HG03520 (cell line): ENCODE data around the gene PRKAA1.

Experiments
- ATAC-seq: cut with Tn5 transposase; IDR thresholded peaks from one replicate; pipeline ENCODE4 v1.9.1; 2021; ENCODE audit warnings: mild to moderate bottlenecking, moderate library complexity; ENCODE audit not compliant: unreplicated experiment

PRKAA1 gene

DNA sequence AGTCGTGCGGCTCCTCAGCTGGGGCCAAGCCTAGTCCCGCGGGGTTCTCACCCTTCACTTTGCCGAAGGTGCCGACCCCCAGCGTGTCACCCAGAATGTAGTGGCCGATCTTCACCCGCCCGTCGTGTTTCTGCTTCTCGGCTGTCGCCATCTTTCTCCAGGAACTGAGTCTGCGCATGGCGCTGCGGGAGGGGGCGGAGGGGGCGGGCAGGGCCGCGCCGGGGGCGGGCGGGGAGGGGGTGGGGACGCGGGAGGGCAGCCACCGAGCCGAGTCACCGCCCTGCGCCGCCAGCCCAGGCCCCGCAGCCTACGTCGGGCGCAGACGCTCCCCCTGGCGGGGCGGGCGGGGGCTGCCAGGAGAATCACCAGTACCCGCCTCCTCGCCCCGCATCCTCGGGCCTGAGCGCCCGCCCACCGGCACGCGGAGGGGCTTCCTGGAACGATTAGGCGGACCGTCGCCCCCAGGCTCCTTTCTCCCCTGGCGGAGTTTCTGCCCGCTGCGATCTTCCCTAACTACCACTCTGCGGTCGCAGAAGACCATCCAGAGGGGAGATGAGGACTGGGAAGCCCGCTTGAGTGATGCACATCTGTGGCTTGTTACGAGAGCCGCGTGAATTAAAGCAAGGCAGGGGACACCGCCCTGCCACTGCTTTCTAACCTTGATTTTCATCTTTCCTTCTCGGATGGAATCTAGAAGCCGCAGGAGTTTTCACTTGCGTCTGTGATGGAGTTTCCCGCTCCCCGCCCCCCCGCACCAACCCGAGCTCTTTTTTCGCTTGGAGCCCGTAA is at the start of gene PRKAA1:
Gene PRKAA1, minus strand, starts transcription at position 363 of the 789 bp plus-strand sequence. Its CDS starts 185 bp downstream, at position 178.
- peak; percentile 96 for ATAC-seq

DNA sequence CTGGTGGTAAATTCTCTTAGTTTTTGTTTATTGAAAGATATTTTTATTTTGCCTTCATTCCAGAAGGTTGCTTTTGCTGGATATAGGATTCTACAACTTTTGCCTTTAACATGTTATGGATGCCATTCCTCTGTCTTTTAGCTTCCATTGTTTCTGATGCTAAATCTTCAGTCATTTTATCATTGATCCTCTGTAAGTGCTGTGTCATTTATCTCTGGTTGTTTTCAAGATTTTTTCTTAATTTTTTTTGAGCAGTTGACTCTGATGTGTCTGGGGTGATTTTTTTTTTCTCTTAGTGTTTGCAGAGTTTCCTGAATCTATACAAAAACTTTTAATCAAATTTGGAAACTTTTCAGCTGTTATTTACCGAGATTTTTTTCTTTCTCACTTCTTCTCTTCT is 49.4 kb upstream of the PRKAA1 start:
- no peak for ATAC-seq

DNA sequence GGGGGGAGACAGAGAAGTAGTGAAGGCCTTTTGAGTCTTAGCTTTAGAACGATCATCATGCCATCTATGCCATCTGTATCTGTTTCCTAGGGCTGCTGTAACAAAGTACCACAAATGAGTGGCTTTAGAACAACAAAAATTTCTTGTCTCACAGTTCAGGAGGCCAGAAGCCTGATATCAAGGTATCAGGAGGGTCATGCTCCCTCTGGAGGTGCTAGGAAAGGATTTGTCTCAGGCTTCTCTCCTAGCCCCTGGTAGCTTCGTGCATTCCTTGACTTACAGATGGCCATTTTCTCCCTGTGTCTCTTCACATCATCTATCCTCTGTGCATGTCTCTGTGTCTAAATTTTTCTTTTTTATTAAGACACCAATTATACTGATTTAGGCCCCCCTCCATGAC is 48.2 kb upstream of the PRKAA1 start:
- no peak for ATAC-seq

DNA sequence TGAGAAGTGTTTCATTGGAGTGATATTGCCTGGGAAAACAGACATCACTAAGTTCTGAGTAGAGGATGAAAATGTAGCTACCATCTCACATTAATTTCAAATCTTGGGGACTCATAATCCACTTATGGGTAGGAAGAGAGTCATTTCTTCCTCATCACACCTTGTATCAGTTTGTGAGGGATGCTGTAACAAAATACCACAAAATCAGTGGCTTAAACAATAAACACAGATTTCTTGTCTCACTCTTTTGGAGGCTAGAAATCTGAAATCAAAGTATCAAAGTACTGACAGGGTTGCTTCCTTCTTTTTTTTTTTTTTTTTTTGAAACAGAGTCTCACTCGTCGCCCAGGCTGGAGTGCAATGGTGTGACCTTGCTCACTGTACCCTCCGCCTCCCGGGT is 46.4 kb upstream of the PRKAA1 start:
- no peak for ATAC-seq

DNA sequence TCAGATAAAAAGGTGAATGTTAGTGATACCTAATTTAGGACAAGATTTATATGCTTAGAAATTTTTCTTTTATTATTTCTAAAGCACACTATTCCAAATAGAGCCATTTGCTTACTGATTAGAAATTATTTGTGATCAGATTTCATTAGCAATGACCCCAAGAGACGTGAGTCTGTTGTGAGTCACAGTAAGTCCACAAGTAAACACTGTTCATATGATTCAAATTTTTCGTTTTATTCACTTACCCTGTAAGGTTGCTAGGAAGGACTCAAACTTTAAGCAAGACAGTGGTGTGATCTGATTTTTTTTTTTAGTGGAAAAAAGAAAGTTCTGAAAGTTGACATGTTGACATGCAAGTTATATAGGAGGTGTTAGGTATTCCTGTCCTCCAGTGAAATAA is 44.2 kb upstream of the PRKAA1 start:
- ATAC-seq, result no peak

DNA sequence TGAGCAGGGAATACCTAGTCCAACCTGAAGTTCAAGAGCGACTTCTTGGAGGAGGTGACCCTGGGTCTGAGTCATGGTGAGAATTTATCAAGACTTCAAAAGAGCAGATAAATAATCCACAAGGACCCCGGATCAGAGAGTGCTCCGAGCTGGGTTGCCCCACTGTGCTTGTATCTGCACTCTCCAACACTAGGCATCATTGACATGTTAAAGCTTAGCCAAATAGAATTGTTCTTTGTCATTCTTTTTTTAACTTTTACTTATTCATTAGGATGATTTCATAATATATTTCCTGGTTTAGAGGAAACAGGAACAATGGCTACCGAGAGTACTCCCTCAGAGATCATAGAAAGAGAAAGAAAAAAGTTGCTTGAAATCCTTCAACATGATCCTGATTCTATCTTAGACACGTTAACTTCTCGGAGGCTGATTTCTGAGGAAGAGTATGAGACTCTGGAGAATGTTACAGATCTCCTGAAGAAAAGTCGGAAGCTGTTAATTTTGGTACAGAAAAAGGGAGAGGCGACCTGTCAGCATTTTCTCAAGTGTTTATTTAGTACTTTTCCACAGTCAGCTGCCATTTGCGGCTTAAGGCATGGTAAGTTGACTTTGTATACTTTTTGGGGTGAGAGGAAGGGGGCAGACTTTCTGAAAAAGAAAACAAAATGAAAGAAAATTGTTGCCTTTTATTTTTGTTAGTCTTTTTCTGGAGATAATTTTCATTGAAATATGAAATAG is 43.1 kb upstream of the PRKAA1 start, which contains the start of gene CARD6:
Gene CARD6, plus strand, starts transcription at position 300 of the 738 bp plus-strand sequence. Its CDS starts 16 bp downstream, at position 316.
- peak; percentile 54 for ATAC-seq

DNA sequence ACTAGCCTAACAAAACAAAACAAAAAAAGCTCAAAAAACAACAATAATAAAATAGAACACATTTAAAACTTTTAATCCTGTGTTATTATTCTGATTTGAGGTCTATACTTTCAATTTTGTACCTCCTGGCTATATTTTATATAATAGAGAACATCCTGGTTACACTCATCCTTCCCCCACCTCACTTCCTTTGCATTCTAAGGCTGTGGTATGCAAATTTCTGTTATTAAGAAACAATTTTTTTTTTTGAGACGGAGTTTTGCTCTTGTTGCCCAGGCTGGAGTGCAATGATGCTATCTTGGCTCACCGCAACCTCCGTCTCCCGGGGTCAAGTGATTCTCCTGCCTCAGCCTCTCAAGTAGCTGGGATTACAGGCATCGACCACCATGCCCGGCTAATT is 39.9 kb upstream of the PRKAA1 start:
- ATAC-seq, result no peak

DNA sequence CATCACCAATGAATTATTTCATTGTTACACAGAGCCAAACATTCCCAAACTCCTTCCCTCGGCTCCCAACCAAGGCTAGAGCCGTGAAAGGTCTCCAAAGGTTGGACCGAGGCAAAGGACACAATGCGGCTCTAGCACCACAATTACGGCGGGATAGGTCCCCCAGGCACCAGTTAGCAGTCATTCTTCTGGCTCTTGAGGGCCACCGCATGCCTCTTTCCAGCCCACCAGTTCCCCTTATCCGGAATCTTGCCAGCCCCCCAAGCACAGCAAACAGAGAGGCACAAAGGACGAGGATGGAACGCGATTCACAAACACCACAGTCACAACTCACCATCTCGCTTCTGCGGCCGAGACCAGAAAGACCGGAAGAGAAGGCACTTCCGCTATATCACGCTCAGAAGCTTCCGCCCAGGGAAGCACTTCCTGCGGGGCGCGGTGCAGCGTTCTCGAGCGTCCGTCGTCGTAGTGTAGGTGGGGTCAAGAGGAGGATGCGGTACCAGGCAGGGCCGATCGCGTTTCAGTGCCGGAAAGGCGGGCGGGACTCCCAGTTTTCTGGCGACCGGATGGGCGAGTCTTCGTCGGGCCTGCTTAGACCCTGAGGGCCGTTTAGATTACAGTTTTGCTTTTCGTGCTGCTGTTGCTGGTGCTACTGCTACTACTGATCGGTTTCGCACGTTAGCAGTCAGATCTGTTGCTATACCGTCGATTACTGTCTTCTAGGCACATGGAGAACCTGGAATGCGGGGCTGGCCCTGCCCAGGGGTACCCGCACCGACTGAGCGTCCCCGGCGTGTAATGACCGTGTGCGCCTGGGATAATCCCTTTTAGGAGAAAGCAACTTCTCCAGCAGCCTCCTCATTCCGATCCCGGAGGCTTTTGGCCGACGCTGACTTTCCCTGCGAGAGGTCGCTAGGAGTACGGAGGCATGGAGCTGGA is 36.9 kb upstream of the PRKAA1 start, which contains the start of gene RPL37:
Gene RPL37, minus strand, starts transcription at position 374 of the 939 bp plus-strand sequence. Its CDS starts 37 bp downstream, at position 337.
- peak; percentile 98 for ATAC-seq

DNA sequence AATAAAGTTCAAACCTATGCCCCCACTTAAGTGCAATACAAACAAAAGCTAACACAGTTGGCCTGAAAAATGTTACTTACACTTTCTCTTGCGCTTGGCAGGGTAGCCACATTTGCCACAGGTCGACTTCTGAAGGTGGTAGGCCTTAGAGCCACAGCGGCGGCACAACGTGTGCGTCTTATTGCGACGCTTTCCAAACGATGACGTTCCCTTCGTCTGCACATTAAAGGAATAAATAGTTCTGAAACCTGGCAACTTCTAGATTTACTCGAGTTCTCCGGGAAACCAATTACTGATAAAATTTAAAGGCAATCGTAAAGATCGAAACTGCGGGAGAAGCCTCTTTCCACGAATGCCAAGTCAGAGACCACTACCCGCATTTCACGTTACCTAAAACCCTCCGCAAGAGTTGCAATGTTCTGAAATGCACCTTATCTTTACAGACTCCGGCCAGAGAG is 36.2 kb upstream of the PRKAA1 start:
- no peak for ATAC-seq

DNA sequence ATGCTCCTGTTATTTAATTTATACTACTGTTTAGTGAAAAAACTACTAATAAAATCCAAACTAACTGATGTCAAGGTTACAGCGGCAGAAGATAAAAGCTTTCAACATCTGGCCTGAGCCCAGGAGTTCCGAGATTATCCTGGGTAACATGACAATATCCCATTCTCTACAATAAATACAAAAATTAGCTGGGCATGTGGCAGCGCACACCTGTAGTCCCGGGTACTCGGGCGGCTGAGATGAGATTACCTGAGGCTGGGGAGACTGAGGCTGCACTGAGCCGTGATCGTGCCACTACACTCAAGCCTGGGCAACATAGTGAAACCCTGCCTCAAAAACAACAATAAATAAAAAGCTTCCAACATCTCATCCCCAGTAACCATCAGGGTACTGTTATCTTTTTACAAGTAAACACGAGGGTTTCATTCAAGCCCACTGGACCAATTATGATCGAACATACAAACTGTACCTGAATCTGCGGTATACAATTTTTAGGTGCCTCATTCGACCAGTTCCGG is 35.6 kb upstream of the PRKAA1 start:
- ATAC-seq, result no peak

DNA sequence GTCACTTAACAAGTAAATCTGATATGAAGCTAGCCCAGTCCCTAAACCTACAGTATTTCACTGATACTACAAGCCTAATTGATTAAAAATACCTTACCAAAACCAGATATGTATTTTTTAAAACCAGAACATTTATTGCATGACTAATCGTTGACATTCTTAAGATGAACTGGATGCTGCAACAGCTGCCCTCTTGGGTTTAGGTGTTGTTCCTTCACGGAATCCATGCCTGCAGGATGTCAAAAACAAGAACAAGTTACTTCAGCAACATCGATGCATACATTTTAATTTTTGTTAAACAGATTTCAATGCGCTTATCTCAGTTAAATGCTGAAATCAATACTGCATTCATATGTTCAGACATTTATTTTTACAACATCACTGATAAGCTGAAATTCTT is 34.2 kb upstream of the PRKAA1 start:
- ATAC-seq, result no peak

DNA sequence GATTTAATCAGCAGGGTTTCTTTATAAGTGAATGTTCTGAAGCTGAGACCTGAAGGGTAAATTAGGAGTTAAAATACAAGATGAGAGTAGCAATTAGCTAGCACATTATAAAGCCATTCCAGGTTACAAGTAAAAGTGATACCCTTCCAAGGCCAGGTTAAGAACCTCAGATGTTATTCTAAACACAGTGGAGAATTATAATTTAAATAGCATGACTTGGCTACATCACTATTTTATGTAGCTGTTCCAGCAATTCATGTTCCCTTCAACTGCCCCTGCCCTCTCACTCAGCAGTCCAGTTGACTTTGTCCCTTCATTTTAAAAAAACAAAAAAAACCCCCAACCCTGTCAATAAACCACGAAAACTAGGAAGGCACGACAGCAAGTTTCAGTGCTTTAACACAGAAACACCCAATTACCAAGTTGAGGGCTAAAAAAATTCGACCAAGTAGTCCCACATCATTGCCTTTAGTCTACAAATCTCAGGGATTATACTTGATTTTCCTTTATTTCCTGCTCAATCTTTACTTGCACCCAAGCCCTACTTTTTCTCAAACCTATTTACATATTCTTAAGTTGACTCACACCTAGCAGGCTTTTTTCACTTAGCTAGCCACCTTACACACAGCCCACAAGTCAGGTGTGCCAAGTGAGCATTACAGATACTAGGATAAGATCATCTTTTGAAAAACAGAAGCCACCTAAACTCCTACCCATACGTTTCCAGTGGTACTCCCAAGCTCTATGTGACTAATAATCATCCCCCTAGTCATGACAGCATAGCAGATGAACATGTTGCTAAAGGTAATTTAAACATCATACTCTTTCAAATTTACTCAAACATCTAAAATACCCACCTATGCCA is 33.4 kb upstream of the PRKAA1 start:
- no peak for ATAC-seq

DNA sequence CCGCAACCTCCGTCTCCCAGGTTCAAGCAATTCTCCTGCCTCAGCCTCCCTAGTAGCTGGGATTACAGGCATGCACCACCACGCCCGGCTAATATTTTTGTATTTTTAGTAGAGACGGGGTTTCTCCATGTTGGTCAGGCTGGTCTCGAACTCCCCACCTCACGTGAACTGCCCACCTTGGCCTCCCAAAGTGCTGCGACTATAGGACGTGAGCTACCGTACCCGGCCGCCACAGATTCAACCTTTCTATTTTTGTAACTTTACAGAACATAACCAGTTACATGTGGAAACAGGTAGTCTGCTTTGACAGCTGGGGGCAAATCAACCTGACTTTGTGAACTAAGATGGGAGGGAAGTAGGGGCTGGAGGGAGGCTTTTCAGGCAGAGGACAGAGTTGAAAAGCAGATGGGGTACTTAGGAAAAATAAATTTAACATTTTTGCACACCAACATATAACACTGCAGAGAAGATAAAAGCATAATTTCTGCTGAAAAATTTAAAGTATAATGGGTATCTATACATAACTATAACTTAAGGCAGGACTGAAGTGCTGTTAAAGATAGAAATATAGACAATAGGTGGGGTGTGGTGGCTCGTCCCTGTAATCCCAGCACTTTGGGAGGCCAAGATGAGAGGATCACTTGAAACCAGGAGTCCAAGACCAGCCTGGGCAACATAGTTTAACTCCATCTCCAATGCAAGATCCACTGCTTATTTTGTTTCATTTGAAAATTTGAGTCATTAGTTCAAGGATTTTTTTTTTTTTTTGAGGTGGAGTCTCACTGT is 31.8 kb upstream of the PRKAA1 start:
- ATAC-seq, result no peak

DNA sequence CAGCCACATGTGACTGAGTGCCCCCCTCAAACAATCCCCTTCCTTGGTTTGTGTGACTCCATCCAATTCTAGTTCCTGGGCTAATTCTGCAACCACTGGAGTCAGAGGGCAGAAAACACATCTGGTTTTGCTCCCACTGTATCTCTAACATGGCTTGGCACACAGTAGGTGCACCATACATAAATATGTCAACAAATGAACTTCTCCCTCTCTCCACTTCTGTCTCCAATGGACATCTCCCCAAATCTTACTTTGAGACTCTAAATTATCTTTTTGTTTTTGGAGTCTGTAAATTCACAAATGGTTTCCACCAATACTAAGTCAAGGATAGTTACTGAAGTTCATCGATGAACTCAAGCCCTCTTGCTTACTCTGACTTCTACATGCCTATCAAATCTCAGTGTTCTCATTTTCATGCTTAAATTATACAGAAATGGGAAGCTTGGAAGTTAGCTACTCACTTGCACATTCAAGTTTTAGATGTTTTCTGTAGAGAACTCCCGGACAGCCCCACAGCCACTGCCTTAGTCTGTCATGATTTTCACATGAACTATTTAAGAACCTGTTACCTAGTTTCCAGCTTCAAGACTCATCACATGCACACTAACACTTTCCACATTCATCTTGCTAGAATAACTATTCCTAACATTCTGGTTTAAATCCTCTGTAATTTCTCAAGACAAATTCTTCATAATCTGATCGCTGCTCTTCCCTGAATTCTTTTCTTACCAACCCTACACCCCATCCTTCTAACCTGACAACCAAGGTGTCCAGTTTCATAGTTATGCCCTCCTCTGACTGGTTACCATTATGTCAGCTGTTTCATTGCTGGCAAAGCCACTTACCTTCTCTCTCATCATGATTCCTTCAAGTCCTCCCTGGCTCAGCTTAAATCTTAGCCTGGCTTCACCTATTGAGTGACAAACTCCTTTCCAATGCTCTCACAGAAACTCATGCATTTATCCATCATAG is 30.8 kb upstream of the PRKAA1 start:
- ATAC-seq, result no peak

DNA sequence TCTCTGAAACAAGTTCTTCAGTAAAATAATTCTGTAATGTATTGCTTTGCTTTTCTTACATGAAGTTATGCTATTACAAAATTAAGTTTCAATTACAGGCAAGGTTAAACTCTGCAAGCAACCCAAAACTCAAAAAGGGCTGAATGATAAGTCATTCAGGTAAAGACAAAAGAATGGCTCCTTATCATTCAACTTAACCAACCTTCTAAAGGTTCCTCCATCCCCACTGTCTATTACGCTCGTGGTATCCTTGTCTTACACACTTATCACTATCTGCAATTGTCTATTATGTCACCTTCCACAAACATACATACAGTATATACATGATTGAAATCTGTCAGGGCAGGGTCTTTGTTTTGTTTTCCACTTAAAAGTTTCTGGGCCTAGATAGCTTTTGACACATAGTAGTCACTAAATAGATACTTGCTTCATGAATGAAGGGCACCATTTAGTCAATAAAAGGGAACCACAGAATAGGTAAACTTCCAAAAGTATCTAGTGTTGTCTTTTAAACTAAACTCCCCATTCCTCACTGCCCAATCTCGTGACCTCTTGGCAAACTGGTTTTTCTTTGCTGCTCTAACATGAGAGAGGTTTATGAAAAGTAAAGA is 30.0 kb upstream of the PRKAA1 start:
- ATAC-seq, result no peak

DNA sequence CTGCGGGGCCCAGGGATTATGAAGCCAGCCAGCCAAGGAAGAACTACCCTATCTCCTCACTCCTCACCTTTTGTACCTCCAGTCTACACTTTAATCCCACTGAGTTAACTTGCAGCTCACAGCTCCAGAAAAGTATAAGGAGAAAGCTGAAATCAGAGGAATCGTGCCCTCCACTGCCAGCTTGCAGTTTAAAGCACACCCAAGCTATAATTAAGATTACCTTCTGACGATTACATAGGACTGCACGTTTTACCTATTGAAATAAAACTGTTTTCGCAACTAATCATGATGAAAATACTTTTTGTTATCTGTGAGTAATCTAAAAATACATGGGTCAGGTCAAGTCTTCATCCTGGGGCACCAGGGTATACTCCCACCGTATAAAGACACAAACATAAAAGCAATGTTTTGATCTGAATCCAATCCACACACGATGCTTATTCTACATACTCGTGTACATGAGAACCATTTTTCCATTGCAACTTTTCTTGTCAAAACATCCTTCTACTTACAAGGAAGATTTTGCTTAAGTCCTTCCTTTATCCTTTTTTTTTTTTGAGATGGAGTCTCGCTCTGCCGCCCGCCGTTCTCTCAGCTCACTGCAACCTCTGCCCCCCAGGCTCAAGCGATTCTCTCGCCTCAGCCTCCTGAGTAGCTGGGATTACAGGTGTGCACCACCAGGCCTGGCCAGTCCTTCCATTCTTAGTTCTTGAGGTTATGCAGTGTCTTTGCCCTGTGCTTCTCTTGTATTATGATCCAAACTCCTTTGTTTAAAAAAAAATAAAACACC is 29.2 kb upstream of the PRKAA1 start:
- ATAC-seq, result no peak
